Nucleus accumbens (tissue), 56 donors: ENCODE results near the gene CCSER1.

Source experiments
- DNase-seq, 56 donors: peaks; one replicate each; lab custom pipeline; 2025; lab: John Stamatoyannopoulos, UW

Gene CCSER1

DNA sequence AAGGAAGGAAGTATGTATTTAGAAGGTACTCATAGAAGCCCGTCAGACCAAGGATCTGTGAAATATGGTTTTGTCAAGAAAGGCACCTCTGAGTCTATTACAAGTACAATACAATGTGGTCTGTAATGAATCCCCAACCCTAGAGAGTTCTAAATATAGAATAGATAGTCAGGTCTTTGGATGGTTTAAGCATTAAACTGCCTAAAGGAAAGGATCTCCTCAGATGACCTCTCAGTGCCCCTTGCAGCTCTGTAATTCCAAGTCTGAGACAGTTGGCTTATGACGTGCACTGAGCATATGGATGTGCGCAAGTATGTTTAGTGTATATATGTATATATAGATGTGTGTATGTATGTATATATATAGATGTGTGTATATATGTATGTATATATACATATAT lies 62.0 kb downstream of the CCSER1 start:
- DNase-seq: no peak

DNA sequence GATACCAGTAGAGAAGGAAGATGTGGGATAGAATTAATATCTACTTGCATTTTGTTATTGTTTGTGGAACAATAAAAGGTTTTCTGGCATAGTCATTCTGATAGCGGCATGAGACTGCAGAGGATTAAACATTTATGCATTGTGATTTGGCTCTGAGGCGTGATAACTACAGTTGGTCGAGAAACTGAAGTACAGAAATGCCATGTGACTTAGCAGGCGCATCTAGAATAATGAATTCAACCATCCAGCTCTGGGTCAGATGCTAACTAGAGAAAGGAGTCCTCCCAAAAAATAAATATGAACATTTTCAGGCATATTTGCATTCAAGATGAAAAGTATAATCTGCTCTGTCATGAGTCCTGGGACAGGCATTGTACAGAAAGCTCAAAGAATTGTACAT lies 62.8 kb downstream of the CCSER1 start:
- DNase-seq: no peak

- DNase-seq: no peak
Observed at GRCh38 chr4:90190525-90190924, 63.3 kb downstream of the CCSER1 start.

DNA sequence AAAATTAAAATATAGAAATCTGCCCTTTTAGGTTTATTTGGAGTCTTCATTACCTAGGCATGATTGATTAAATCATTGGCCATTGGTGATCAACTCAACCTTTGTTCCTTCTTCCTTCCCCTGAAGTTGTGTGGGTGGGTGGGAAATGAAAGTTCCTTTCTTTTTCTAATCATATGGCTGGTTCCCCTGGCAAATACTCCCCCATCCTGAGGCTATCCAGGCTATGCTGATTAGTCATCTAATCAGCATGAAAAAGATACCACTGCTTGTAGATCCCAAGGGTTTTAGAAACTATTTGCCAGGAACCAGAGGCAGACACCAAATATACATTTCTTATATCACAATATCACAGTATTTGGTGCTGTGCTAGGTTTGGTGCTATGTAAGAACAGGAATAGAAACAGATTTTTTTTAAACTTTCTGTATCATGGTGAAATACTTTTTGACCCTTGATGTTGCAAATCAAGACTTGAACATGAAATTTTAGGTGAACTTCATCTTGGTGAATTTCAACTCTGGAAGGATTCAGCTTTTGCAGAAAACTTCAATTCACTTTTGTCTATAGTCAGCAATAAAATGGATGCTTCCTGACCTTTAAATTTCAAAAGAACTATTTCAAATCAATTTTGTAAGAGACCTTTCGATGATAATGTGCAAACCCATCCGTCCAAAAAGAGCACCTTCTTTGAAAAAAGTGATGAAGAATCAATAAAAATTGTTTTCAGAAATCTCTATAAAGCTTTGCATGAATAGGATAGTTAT lies 71.1 kb downstream of the CCSER1 start:
- DNase-seq: no peak

GRCh38 chr4:90207887-90208454 lies 80.8 kb downstream of the CCSER1 start:
- DNase-seq: no peak

DNA sequence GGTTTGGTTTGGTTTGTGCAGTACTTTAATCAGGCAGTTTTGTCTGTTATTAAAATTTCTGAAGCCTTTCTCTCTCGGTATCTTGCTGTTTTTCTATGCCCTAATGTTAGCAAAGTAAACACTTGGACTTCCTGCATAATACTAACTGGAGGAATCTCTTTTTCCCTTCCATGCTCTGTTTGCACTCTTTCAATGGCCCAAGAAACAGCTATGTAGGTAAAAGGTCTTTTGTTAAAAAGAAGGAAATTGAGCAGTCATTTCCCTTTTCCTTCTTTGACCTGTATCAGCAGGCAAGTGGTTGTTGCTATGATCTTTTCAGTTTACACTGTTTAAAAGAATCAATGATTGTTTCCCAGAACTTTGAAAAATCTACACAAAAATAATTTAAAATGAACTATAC lies 82.7 kb downstream of the CCSER1 start:
- DNase-seq: no peak

DNA sequence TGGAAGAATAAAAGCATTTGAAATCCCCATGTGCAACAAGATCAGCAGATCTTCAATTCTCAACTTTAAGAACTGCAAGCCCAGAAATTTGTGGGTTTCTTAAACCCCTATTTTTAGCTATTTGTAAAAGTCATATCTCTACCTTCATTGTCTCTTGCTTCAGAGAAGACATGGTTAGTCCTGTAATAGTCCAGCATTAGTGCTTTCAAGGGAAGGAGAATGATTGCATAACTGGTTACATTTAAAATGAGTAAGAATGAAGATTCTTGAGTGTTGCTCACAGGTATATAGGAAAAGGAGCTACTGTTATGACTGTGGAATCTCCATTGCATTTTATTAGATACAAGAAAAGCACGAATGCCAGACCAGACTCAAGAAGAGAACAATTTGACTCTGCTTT lies 84.0 kb downstream of the CCSER1 start:
- DNase-seq: no peak

GRCh38 chr4:90215286-90215685 lies 88.1 kb downstream of the CCSER1 start:
- no peak for DNase-seq

DNA sequence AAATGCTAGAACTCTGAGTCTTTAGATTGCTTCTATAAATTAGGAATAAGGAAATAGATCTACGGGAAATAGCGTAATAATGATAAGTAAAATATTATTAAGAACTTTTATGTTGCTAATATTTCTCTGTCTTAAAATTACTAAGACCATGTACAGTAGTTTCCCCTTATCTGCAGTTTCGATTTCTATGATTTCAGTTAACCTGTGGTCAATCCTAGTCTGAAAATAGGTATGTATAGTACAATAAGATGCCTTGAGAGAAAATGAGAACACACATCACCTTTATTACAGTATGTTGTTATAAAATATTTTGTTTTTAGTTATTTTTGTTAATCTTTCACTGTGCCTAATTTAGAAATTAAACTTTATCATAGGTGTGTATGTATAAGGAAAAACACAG lies 92.6 kb downstream of the CCSER1 start:
- DNase-seq: no peak

DNA sequence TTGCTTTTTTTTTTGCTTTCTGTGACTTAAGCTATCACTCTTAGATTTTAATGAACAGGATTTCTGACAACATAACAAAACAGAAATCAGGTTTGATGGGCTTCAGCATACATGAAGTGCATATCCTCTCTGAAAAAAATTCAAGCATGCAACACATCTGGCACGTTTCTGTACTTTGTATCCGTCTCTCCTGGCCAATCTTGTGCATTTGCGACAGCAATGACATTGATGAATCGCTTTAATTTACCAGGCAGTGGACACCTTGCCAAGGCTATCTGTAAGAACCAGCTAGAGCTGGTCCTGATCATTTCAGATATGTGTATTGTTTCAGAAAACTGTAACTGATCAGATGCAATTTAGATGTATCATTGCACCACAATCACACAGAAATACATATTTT lies 93.3 kb downstream of the CCSER1 start:
- no peak for DNase-seq

DNA sequence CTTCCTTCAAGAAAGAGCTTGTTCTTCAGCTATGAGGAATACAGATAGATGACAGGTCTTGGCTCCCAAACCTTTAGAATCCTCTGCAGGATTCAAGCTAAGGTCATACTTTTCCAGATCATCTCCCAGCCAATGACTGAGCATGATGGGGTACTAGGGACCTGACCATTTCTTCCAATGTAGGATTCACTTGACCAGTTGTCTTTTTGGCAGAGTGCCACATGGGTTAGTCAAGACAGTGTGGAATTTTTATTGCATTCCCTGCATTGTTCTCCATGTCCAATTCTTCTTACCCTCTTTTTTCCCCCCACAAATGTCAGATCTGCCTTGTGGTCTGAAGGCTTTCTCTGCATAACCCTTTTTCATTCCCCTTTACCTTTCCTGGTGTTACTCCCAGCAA lies 99.5 kb downstream of the CCSER1 start:
- DNase-seq: no peak

- no peak for DNase-seq
Observed at GRCh38 chr4:90227177-90227576, 100.0 kb downstream of the CCSER1 start.

- peak in 15 of 56 donors; percentile 0 to 42 (median 13) for DNase-seq
Observed at GRCh38 chr4:90234916-90235547, 107.8 kb downstream of the CCSER1 start.

DNA sequence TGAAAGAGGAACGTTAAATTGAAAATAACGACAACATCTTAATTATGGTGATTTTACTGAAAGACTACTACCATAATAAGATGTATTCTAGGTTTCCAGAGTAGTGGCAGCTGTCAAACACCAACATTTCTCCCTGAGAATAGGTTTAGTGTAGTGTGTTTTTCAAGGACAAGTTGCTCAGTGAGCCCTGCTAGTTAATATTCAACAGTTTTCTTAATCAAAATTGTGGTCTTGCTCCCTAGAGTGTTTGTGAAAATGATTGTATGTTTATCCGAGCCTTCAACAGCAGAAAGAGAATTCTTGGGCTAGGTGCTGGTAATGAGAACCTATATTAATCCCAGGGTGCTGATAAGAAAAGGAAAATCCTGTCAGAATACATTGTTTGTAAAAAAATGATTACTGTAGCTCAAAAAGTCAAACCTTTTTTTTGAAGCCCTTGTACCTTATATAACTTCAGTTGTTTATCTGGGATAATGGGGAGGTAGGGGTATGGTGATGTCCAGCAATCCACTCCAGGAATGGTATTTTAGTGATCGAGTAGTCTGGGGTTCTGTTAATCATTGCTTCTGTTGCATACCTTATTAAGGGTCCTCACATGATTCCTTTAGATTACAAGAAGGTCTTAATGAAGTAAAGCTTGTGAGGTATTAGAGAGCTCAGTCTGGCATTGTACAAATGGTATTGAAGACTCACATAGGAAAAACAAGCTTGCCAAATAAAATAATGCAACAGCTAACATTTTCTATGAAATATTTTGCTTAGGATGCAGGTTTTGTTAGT lies 110.7 kb downstream of the CCSER1 start:
- no peak for DNase-seq

DNA sequence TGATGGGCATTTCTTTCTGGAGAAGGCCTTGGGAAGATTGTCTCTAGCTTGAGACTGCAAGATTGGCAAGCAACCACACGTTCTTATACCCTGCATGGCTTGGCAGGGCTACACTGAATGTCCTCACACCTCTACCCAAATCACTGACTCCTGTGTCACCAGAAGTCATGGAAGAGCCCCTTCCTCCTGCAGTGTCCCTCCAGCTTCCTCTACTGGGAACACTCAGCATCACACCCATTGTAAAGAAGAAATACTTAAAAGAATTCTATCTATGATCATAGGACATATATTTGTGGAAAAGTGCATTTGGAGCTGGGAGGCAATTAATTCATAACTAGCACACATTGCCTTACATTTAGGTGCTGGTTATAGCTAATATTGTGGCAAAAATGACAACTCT lies 113.1 kb downstream of the CCSER1 start:
- no peak for DNase-seq

DNA sequence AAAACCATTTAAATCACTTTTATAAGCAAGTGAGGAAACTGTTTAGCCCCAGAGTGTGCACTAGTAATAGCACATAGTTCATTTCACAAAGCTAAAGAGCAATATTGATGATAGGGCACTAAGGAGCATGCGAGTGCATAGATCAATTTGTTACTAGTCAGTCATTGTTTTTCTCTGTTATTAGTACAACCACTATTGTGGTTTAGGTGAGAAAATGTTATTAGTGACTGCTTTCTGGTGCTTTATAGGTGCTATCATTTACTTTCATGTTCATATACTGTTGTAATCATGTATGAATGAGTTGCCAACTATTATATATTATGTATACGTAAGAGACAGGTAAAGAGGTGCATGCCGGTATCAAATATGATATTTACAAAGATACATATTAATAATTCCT lies 113.8 kb downstream of the CCSER1 start:
- DNase-seq: no peak

GRCh38 chr4:90245837-90246236 lies 118.6 kb downstream of the CCSER1 start:
- DNase-seq: no peak

- no peak for DNase-seq
Observed at GRCh38 chr4:90246816-90247215, 119.6 kb downstream of the CCSER1 start.

DNA sequence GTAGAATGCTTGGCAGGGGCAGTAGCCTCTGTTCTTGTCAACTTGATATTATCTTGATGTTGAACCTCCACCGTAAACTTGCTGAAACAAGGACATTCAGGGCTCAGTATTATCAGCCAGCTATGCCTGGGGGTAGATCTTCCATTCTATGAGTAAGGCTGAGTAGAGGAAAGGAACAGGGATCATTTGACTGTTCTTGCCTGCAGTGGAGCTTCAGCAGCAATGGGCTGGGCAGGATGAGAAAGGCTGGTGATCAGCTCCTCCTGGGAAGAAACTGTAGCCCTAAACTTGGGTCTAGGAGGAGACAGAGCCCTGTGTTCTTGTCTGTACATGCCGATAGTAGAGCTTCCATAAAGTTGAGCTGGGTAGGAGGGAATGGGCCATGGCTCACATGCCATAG lies 127.2 kb downstream of the CCSER1 start:
- DNase-seq: no peak

- DNase-seq: no peak
Observed at GRCh38 chr4:90274175-90274574, 147.0 kb downstream of the CCSER1 start.

- DNase-seq: no peak
Observed at GRCh38 chr4:90280954-90281353, 153.8 kb downstream of the CCSER1 start.
